Naive B cell (primary cell): ENCODE results near the gene PAQR7. TPM values are rescaled to one million over a fixed set of nuclear protein-coding genes. Genes with fewer than 3 reads are reported as not detected.

Experiments used
- ATAC-seq, 2 donors: fragments of 150-1000 bp; cut with Tn5 transposase; 2 replicates each; pipeline ENCODE4 v1.10.0; 2021; ENCODE audit warnings: low read depth in 2 of 2, mild to moderate bottlenecking in 2 of 2, moderate library complexity in 2 of 2
- DNase-seq: peaks from one replicate; pipeline ENCODE4 v3.0.0; 2022
- H3K27ac Mint-ChIP-seq, 6 donors: one replicate each; pipeline ENCODE4 v1.8.0; 2020 to 2022; ENCODE audit warnings: mild to moderate bottlenecking in 6 of 6, mixed read lengths in 6 of 6, moderate library complexity in 5 of 6, inconsistent platforms in 2 of 6
- H3K27me3 Mint-ChIP-seq, 3 donors: one replicate each; pipeline ENCODE4 v1.8.0; 2021 to 2022; ENCODE audit warnings: mixed read lengths in 3 of 3, mild to moderate bottlenecking in 1 of 3
- H3K36me3 Mint-ChIP-seq, 2 donors: one replicate each; pipeline ENCODE4 v1.8.0; 2020 to 2022; ENCODE audit warnings: mixed read lengths in 2 of 2, inconsistent platforms in 1 of 2, mild to moderate bottlenecking in 1 of 2
- H3K4me1 Mint-ChIP-seq, 3 donors: one replicate each; pipeline ENCODE4 v1.8.0; 2020 to 2022; ENCODE audit warnings: mixed read lengths in 3 of 3, inconsistent platforms in 1 of 3, mild to moderate bottlenecking in 1 of 3, moderate library complexity in 1 of 3
- H3K4me3 Mint-ChIP-seq, 8 donors: one replicate each; pipeline ENCODE4 v1.8.0; 2020 to 2022; ENCODE audit warnings: mild to moderate bottlenecking in 8 of 8, mixed read lengths in 8 of 8, moderate library complexity in 8 of 8, inconsistent platforms in 2 of 8
- H3K9me3 Mint-ChIP-seq, 7 donors: one replicate each; pipeline ENCODE4 v1.8.0; 2020 to 2022; ENCODE audit warnings: mixed read lengths in 7 of 7, mild to moderate bottlenecking in 5 of 7, inconsistent platforms in 2 of 7, moderate library complexity in 1 of 7
- polyA plus RNA-seq, 6 donors: library from polyadenylated mRNA; unstranded; fragments of 300-500 nt; fragmentation: Illumina TruSeq; gene quantifications; one replicate each; pipeline ENCODE4 v1.2.3, GENCODE V29; 2021; ENCODE audit warnings: low read depth in 6 of 6

The PAQR7 gene
- polyA plus RNA-seq, 6 donors from 2014 or later = 0.08 to 0.24 (median 0.12) TPM; not detected in 2

DNA sequence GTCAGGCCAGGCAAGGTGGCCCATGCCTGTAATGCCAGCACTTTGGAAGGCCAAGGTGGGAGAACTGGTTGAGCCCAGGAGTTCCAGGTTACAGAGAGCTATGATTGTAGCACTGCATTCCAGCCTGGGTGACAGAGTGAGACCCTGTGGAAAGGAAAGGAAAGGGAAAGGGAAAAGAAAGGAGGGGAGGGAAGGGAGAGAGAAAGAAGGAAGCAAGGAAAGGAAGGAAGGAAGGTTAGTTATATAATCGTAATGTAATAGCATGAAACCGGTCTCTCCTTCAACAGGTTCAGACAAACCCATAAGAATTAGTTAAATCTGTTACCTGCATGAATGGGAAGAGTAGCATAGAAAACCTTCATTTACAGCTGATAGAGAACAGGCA is 1.2 kb upstream of the PAQR7 start:
- no peak for DNase-seq
- Mint-ChIP-seq H3K4me1 (peaks cover 16 to 29% (median 25%) of the 10 kb centered on the region in 3 donors), H3K9me3 (no peaks in the 10 kb centered on the region), H3K27ac (peak overlapping the region in 2 of 6 donors; percentile 16 to 25), H3K4me3 (peak overlapping the region in 6 of 8 donors; percentile 74 to 93 (median 86)), H3K27me3 (no peaks in the 10 kb centered on the region), H3K36me3 (no peaks in the 10 kb centered on the region)
- no peak for ATAC-seq

DNA sequence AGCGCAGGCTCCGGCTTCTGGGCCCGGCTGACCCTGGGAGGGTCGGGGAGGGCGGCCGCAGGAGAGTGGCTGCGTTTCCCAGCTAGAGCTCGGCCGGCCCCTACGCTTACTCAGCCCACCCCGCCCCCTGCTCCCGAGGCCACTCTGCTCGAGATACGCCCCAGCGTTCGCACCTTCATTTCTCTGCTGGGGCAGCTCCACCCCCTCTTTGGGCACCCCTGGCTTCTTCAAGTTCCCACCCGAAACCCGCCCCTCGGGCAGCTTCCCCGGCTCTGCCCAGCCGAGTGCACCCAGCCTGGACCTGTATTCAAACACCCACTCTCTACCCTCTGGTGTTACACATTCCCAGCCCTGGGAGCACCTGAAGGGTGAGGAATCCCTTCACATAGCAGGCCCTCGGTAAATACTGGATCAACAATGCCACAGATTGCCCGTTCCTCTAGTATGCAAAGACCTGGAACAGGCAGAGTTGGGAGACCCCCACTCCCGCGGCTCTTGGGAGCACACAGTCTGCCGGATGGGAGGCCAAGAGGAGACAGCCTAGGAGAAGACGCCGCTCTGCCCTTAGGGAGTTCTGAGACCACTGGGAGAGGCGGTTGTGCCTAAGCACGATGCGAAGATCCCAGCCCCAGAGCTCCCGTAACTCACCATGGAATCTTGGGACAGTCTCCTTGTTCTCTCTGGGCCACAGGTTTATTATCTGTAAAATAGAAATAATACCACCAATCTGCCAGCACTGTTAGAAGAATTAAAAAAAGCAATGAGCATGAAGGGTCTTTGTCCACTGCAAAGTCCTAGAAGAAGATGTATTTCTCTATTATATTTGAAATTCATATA is 566 bp upstream of the PAQR7 start:
- H3K27ac Mint-ChIP-seq = peak overlapping the region in 5 of 6 donors; percentile 7 to 52 (median 36)
- H3K4me1 Mint-ChIP-seq = peaks cover 16 to 29% (median 25%) of the 10 kb centered on the region in 3 donors
- no peaks in the 10 kb centered on the region for H3K36me3 Mint-ChIP-seq
- H3K9me3 Mint-ChIP-seq = no peaks in the 10 kb centered on the region
- H3K27me3 Mint-ChIP-seq = no peaks in the 10 kb centered on the region
- DNase-seq (no peak), ATAC-seq (peak; percentile 41 to 45)
- peak overlapping the region; percentile 74 to 93 (median 86) for H3K4me3 Mint-ChIP-seq

DNA sequence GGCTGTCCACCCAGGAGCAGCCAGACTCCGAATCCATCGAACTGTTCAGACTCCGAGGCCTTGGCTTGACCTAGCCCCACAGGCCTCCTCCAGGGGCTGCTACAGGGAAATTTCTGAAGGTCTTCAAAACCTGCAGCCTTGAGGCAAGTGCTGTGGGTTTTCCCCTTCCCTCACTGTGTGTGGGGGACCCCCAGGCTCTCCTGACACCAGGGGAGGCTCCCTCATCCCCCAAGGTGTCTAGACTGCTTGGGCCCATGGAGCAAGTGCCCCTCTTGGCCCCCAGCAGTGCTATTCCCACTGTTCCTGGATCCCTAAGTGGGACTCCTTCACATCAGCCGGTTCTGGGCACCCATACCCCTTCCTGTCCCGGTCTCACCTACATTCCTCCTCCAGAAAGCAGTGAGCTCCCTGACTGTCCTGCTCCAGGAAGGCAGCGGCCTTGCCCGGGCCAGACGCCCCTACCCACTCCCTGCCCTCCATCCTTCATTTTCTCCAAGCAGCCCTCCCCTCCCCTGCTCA is 814 bp downstream of the PAQR7 start:
- DNase-seq (no peak), ATAC-seq (no peak)
- no peaks in the 10 kb centered on the region for H3K36me3 Mint-ChIP-seq
- peaks cover 16 to 29% (median 25%) of the 10 kb centered on the region in 3 donors for H3K4me1 Mint-ChIP-seq
- H3K27me3 Mint-ChIP-seq = no peaks in the 10 kb centered on the region
- H3K4me3 Mint-ChIP-seq = peak overlapping the region; percentile 74 to 89 (median 86)
- H3K27ac Mint-ChIP-seq = peak overlapping the region in 3 of 6 donors; percentile 43 to 59 (median 52)
- no peaks in the 10 kb centered on the region for H3K9me3 Mint-ChIP-seq

DNA sequence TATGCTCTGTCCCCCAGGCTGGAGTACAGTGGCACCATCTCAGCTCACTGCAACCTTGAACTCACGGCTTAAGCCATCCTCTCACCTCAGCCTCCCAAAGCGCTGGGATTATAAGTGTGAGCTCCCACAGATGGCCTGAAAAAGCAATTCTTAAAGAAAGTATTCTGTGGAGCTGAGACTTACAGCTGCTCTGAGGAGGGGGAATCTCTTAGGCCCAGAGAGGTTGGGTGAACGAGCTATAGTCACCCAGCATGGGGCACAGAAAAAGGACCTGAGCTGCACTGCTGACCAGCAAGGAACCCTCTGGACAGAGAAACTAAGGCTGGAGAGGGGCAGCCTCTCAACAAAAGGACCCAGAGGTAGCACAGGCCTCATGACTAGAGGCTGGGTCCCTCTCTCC is 1.3 kb downstream of the PAQR7 start:
- Mint-ChIP-seq H3K9me3 (no peaks in the 10 kb centered on the region), H3K27ac (no peak overlapping the region), H3K36me3 (no peaks in the 10 kb centered on the region), H3K27me3 (no peaks in the 10 kb centered on the region), H3K4me3 (peak overlapping the region in 3 of 8 donors; percentile 20 to 88 (median 84)), H3K4me1 (peaks cover 16 to 29% (median 25%) of the 10 kb centered on the region in 3 donors)
- DNase-seq = no peak
- no peak for ATAC-seq

DNA sequence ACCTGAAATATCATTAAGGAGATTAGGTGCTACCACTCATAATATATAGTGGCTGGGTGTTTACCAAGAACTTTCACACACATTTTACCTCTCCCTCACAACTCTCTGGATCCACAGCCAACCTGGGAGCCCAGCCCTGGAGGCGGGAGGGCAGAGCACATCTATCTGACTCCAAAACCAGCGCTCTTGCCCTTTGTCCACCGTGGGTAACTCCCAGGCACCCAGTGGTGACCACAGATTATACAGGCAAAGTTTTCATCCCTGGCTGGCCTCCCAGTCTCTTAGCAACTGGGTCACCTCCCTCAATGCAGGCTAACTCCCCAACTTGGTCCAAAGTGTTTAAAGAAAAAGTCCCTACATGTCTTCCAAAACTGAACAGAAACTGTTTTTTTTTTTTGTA is 2.4 kb downstream of the PAQR7 start:
- Mint-ChIP-seq H3K4me1 (peaks cover 16 to 29% (median 25%) of the 10 kb centered on the region in 3 donors), H3K4me3 (peak overlapping the region in 4 of 8 donors; percentile 13 to 41 (median 36)), H3K27me3 (no peaks in the 10 kb centered on the region), H3K27ac (no peak overlapping the region), H3K9me3 (no peaks in the 10 kb centered on the region), H3K36me3 (no peaks in the 10 kb centered on the region)
- ATAC-seq (no peak), DNase-seq (no peak)

DNA sequence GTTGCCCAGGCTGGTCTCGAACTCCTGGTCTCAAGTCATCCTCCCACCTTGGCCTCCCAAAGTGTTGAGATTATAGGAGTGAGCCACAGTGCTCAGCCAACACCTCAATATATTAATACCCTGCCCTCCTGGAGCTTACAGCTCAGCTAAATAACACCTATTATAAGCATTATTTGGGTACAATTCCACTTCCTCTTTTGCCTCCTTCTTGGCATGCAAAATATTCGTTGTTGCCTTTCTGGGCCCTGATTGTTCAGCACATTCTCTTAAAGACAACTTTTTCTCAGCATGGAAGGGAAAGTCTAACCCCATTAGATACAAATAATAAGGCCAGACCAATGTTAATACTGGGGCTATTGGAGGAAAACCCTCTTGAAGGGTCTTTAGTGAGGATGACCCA is 2.8 kb downstream of the PAQR7 start:
- DNase-seq (no peak), ATAC-seq (peak; percentile 20 to 22)
- Mint-ChIP-seq H3K4me3 (peak overlapping the region in 1 of 8 donors; percentile 13), H3K9me3 (no peaks in the 10 kb centered on the region), H3K4me1 (peaks cover 16 to 29% (median 25%) of the 10 kb centered on the region in 3 donors), H3K27ac (no peak overlapping the region), H3K36me3 (no peaks in the 10 kb centered on the region), H3K27me3 (no peaks in the 10 kb centered on the region)

DNA sequence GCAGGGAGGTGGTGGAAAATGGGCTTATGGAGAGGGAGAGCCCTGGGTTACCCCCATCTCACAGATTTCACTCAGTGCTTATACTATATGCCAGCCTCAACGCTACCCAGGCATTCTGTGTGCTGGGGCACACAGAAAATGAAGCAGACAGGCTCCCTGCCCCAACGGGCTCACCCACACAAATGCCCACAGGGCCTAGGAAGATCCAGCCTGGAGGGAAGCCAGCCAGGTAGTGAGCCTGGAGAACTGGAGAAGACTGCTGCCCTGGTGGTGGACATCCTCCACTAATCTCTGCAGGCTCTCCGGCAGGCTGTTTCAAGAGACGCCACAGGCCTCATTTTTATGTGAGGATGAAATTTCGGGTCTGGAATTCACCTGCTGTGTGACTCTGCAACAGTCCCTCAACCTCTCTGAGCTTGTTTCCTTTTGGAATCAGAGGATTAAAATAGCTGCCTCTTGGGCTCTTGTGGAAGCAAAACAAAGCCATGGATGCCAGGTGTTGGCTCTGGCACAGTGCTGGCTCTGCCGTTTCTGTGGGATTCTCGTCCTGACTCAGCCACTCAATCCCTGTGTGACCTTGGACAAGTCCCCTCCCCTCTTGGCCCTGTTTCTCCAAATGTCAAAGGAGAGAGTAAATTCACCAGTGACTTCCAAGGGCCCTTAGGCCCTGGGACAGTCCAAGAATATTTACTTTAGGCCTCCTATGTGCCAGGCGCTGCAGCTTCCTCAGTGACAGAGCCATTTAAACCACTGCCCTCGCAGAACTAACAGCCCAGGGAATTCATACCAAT is 3.6 kb downstream of the PAQR7 start:
- Mint-ChIP-seq H3K9me3 (no peaks in the 10 kb centered on the region), H3K4me3 (peak overlapping the region in 1 of 8 donors; percentile 30), H3K27ac (no peak overlapping the region), H3K4me1 (peaks cover 16 to 29% (median 25%) of the 10 kb centered on the region in 3 donors), H3K27me3 (no peaks in the 10 kb centered on the region), H3K36me3 (no peaks in the 10 kb centered on the region)
- ATAC-seq = no peak
- no peak for DNase-seq

DNA sequence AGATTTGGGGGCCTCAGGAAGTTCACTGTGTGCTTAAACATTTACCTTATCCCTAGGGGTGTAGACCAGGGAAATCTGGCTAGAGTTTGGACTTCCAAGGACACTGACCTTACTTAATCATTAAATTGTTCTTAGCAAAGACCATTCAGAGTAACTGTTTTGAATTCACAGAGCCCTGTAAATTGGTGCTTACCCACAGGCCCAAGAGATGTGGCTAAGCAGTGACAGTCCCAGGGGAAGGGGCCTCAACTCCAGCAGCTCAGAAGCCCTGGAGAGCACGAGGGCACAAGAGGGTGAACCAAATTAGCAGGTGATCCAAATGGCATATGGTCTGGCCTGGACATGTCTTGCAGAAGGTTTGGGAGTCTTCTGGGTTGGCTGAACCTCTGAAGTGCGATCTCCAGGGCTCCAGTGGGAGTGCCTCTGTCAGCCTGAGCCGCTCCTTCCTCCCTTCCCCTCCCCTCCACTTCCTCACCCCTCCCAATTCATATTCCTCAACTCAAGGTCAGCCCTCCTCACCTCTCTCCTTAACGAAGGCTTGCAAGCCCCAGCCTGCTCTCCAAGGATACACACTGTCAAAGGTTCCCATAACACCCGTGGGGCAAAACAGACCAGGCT is 4.3 kb downstream of the PAQR7 start:
- no peaks in the 10 kb centered on the region for H3K9me3 Mint-ChIP-seq
- H3K27ac Mint-ChIP-seq = peak overlapping the region in 1 of 6 donors; percentile 78
- peak overlapping the region in 1 of 8 donors; percentile 25 for H3K4me3 Mint-ChIP-seq
- H3K27me3 Mint-ChIP-seq = no peaks in the 10 kb centered on the region
- H3K4me1 Mint-ChIP-seq = peaks cover 16 to 25% (median 24%) of the 10 kb centered on the region in 3 donors
- ATAC-seq (no peak), DNase-seq (no peak)
- no peaks in the 10 kb centered on the region for H3K36me3 Mint-ChIP-seq

DNA sequence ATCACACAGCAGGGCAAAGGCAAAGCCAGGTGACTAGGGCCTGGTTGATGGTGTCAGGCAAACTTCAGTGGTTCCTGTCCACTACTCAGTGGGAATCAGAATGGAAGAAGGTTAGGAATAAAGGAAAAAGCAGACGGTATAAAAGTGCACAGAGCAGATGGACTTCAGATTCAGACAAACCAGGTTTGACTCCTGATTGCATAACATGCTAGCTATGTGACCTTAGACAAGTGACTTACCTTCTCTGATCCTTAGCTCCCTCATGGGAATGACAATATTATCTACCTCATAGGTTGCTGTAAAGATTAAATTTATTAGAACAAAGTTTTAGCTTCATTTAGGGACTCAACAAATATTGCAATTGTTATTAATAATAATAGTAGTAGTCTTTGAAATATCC is 4.9 kb downstream of the PAQR7 start:
- ATAC-seq = no peak
- Mint-ChIP-seq H3K27ac (no peak overlapping the region), H3K27me3 (no peaks in the 10 kb centered on the region), H3K4me1 (peaks cover 12 to 23% (median 20%) of the 10 kb centered on the region in 3 donors), H3K9me3 (no peaks in the 10 kb centered on the region), H3K36me3 (no peaks in the 10 kb centered on the region), H3K4me3 (peak overlapping the region in 1 of 8 donors; percentile 12)
- no peak for DNase-seq

DNA sequence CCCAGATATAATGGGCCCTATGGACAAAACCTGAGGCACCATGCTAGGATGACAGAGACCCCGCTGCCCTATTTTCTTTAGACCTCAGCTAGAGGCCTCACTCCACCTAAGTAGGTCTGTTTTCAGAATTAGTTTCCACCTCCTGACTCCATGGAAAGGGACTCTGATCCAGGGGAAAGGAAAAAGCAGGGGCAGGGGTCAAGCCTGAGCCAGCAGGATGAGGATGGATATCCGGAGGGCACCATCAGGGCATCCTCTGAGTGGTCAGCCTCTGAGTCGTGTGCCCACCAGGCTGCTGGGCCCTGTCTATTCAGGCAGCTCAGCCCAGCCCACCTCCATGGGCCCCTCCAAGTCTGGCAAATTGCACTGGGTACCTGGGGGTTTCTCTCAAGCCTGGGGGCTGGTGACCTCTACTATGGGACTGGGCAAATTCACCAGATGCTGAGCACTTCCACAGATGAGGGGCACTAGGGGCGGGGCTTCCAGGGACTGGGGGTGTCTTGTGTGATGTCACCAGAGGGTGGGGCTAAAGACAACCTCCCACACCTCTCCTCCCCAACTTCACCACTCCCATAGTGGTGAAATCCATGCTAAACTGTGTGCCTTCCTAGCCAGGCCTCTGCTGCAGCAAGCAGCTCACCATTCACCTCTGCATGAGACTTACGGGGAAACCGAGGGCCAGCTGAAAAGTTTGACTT is 5.5 kb downstream of the PAQR7 start:
- DNase-seq (no peak), ATAC-seq (no peak)
- no peaks in the 10 kb centered on the region for H3K27me3 Mint-ChIP-seq
- H3K9me3 Mint-ChIP-seq = no peaks in the 10 kb centered on the region
- peaks cover 11 to 22% (median 18%) of the 10 kb centered on the region in 3 donors for H3K4me1 Mint-ChIP-seq
- H3K4me3 Mint-ChIP-seq = peak overlapping the region in 1 of 8 donors; percentile 12
- no peaks in the 10 kb centered on the region for H3K36me3 Mint-ChIP-seq
- no peak overlapping the region for H3K27ac Mint-ChIP-seq

DNA sequence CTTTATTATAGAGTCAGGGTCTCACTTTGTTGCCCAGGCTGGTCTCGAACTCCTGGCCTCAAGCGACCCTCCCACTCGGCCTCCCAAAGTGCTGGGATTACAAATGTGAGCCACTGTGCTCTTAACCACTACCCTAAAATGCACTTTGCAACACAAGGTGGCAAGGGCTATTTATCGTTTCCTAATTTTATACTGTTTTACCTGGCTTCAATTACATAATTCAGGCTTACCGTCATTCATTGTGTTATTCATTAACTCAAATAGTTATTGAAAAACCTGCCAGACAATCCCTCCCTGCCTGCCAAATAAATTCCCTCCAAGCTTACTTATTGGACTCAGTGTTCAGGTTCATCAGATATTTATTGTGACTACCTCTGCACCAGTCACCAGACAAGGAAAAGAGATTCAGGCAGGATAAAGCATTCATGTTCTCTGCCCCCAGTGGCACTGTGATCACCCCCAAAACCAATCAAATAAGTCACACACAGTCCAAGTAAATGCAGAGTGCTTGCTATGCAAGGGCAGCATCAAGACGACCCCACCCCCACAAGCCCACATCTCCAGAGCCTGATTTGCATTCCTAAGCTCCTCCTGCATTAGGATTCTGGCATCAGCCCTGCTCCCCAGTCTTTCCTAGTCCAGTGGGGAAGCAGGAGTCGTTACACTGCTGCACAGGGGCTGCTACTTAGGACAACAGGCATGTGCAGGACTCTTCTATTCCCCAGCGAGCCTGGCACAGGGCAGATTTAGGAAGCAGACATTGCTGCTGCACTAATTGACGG is 8.1 kb downstream of the PAQR7 start:
- no peaks in the 10 kb centered on the region for H3K36me3 Mint-ChIP-seq
- H3K9me3 Mint-ChIP-seq = no peaks in the 10 kb centered on the region
- ATAC-seq (no peak), DNase-seq (no peak)
- H3K27me3 Mint-ChIP-seq = no peaks in the 10 kb centered on the region
- H3K4me1 Mint-ChIP-seq = peaks cover 0 to 3% (median 0%) of the 10 kb centered on the region in 3 donors
- H3K4me3 Mint-ChIP-seq = no peak overlapping the region
- H3K27ac Mint-ChIP-seq = peak overlapping the region in 1 of 6 donors; percentile 22

DNA sequence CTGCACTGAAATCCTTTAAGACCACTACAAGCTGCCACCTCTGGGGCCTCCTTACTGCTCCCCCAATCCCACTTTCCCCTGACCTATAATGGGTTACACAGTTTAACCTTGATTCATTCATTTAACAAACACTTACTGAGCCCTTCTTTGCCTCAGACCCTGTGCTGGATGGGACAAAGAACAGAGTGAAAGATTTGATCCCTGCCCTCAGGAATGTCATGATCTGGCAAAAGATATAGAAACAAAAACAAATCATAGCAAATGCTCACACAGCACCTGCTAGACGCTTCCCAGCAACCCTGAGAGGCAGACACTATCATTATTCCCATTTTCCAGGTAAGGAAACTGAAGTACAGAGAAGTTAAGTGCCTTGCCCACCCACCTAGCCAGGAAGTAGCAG is 9.2 kb downstream of the PAQR7 start:
- H3K27ac Mint-ChIP-seq = no peak overlapping the region
- H3K4me3 Mint-ChIP-seq = no peak overlapping the region
- no peaks in the 10 kb centered on the region for H3K27me3 Mint-ChIP-seq
- ATAC-seq (no peak), DNase-seq (no peak)
- no peaks in the 10 kb centered on the region for H3K36me3 Mint-ChIP-seq
- peaks cover 4 to 10% (median 5%) of the 10 kb centered on the region in 3 donors for H3K4me1 Mint-ChIP-seq
- H3K9me3 Mint-ChIP-seq = no peaks in the 10 kb centered on the region
